Activated CD4-positive, CD25-positive, alpha-beta regulatory T cell treated with anti-CD3 and anti-CD28 coated beads, Interleukin-2, amount 50 U/mL, for 72 hours (primary cell): ENCODE results near the gene CCDC71L.

Experiments used
- DNase-seq: peaks from one replicate; pipeline ENCODE4 v3.0.0; 2021

Gene CCDC71L

GRCh38 chr7:106658316-106659165 is 2.4 kb downstream of the CCDC71L start:
- DNase-seq, result no peak

- DNase-seq, result no peak
Measured at GRCh38 chr7:106657085-106657991, 3.6 kb downstream of the CCDC71L start.

GRCh38 chr7:106655703-106656498 is 5.1 kb downstream of the CCDC71L start:
- DNase-seq, result no peak

- no peak for DNase-seq
Measured at GRCh38 chr7:106653488-106653887, 7.5 kb downstream of the CCDC71L start.

GRCh38 chr7:106652909-106653308 is 8.0 kb downstream of the CCDC71L start:
- DNase-seq, result no peak

- no peak for DNase-seq
Measured at GRCh38 chr7:106652092-106652491, 8.9 kb downstream of the CCDC71L start.

- DNase-seq, result no peak
Measured at GRCh38 chr7:106646256-106646655, 14.7 kb downstream of the CCDC71L start.

GRCh38 chr7:106644999-106645398 is 16.0 kb downstream of the CCDC71L start:
- no peak for DNase-seq

GRCh38 chr7:106643216-106644000 is 17.6 kb downstream of the CCDC71L start:
- no peak for DNase-seq

GRCh38 chr7:106641416-106641815 is 19.5 kb downstream of the CCDC71L start:
- no peak for DNase-seq

- no peak for DNase-seq
Measured at GRCh38 chr7:106640368-106641141, 20.4 kb downstream of the CCDC71L start.

- DNase-seq, result no peak
Measured at GRCh38 chr7:106639476-106640334, 21.3 kb downstream of the CCDC71L start.

- no peak for DNase-seq
Measured at GRCh38 chr7:106635411-106635810, 25.5 kb downstream of the CCDC71L start.

- DNase-seq, result no peak
Measured at GRCh38 chr7:106634958-106635357, 26.0 kb downstream of the CCDC71L start.

GRCh38 chr7:106630648-106631047 is 30.3 kb downstream of the CCDC71L start:
- DNase-seq, result no peak

- no peak for DNase-seq
Measured at GRCh38 chr7:106629516-106629915, 31.4 kb downstream of the CCDC71L start.

- DNase-seq, result no peak
Measured at GRCh38 chr7:106626376-106627164, 34.4 kb downstream of the CCDC71L start.

- DNase-seq, result no peak
Measured at GRCh38 chr7:106625678-106626301, 35.2 kb downstream of the CCDC71L start.

GRCh38 chr7:106623853-106624252 is 37.1 kb downstream of the CCDC71L start:
- DNase-seq, result no peak
